ENCODE measurements around the gene CHRND.

DNA sequence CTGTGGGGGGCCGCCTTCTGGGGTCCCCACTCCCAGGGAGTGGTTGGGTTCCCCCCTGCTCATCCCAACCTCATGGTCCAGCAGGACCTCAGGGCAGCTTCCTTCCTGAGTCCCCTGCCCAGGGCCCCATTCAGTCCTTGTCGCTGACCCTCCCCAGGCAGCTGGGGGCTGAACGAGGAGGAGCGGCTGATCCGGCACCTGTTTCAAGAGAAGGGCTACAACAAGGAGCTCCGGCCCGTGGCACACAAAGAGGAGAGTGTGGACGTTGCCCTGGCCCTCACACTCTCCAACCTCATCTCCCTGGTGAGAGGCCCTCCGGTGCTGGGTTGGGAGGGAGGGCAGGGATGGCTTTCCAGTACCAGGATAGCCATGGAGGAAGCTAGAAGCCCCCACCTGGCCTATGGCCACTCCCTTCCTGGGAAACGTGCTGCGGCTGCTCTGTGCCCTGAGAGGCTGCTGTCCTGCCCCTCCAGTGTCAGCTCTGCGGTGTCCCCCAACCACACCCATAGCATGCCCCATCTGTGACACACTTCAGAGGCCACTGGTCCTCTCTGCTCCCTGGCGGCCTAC is 497 bp downstream of the CHRND start:
- no peak for TF ChIP-seq ZNF138 (CRISPR knock-in tag; IDR thresholded peaks at IDR 0.05; ENCODE audit: low read depth)
- TF ChIP-seq CTCF (CRISPR knock-in tag; IDR thresholded peaks at IDR 0.05): 0 out of 2 replicates have a peak, but pooled peaks have one; percentile 4
- no peak for TF ChIP-seq KDM2A (CRISPR knock-in tag; IDR thresholded peaks at IDR 0.05; ENCODE audit: borderline replicate concordance, low read depth)
- no peak for TF ChIP-seq FOXK1 (CRISPR knock-in tag; IDR thresholded peaks at IDR 0.05; ENCODE audit: borderline replicate concordance, low read depth)
- no peak for TF ChIP-seq EEA1 (CRISPR knock-in tag; IDR thresholded peaks at IDR 0.05; ENCODE audit: borderline replicate concordance)
- no peak for TF ChIP-seq ERF (CRISPR knock-in tag; IDR thresholded peaks at IDR 0.05)
- no peak for TF ChIP-seq RNF219 (CRISPR knock-in tag; IDR thresholded peaks at IDR 0.05)
- TF ChIP-seq NR3C1 (CRISPR knock-in tag; IDR thresholded peaks at IDR 0.05): no peak
- TF ChIP-seq KDM5A (IDR thresholded peaks at IDR 0.05; ENCODE audit: borderline replicate concordance, low read length): no peak
- TF ChIP-seq JUND (CRISPR knock-in tag; IDR thresholded peaks at IDR 0.05): no peak
- TF ChIP-seq RXRA (CRISPR knock-in tag; IDR thresholded peaks at IDR 0.05): no peak
- no peak for TF ChIP-seq CEBPG (CRISPR knock-in tag; IDR thresholded peaks at IDR 0.05)
- TF ChIP-seq NFIC (IDR thresholded peaks at IDR 0.05; ENCODE audit: low read length): no peak
- TF ChIP-seq, protein P1, sequence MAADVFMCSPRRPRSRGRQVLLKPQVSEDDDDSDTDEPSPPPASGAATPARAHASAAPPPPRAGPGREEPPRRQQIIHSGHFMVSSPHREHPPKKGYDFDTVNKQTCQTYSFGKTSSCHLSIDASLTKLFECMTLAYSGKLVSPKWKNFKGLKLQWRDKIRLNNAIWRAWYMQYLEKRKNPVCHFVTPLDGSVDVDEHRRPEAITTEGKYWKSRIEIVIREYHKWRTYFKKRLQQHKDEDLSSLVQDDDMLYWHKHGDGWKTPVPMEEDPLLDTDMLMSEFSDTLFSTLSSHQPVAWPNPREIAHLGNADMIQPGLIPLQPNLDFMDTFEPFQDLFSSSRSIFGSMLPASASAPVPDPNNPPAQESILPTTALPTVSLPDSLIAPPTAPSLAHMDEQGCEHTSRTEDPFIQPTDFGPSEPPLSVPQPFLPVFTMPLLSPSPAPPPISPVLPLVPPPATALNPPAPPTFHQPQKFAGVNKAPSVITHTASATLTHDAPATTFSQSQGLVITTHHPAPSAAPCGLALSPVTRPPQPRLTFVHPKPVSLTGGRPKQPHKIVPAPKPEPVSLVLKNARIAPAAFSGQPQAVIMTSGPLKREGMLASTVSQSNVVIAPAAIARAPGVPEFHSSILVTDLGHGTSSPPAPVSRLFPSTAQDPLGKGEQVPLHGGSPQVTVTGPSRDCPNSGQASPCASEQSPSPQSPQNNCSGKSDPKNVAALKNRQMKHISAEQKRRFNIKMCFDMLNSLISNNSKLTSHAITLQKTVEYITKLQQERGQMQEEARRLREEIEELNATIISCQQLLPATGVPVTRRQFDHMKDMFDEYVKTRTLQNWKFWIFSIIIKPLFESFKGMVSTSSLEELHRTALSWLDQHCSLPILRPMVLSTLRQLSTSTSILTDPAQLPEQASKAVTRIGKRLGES (CRISPR knock-in tag; IDR thresholded peaks at IDR 0.05; ENCODE audit: borderline replicate concordance): no peak
